IMR-90 (cell line): Measurements from ENCODE around the gene ABCC4. TPM values are rescaled to one million over a fixed set of nuclear protein-coding genes. Genes with fewer than 3 reads are reported as not detected.
A peak's percentile ranks its signal among the peaks of the same experiment; 100 is the strongest.
"Not testable (repeated sequence)": the region's sequence is repeated elsewhere in the genome, so short reads cannot be mapped to it uniquely, and the experiment has no call there.

ENCODE experiments used
- ATAC-seq: fragments of 200-7000 bp; cut with Tn5 transposase; 2 replicates; pipeline ENCODE4 v1.9.1; 2020; ENCODE audit warnings: low read depth, mild to moderate bottlenecking, moderate library complexity
- BruUV-seq: library from RNA; stranded (reverse); fragments of 400-500 nt; replicated peaks from 2 replicates; lab custom pipeline; 2021; lab: Mats Ljungman, UMichigan
- CTCF ChIA-PET: fragments of 300-600 bp; formaldehyde crosslinking; extraction: SDS; loops from one replicate; lab custom pipeline; 2021; ENCODE audit warnings: antibody characterized with exemption; lab: Yijun Ruan, JAX
- POLR2A ChIA-PET: fragments of 300-600 bp; sonication (Branson Sonifier 250); formaldehyde crosslinking; loops from one replicate; lab custom pipeline; 2022; ENCODE audit warnings: antibody characterized with exemption; ENCODE audit not compliant: unreplicated experiment; lab: Charles Lee
- DNase-seq: peaks from one replicate; pipeline ENCODE4 v3.0.0; 2013
- H2AFZ ChIP-seq: replicated peaks from 2 replicates; pipeline ENCODE3; 2013; ENCODE audit warnings: low read length, mild to moderate bottlenecking; ENCODE audit not compliant: poor library complexity
- H2AK5ac ChIP-seq: 2 replicates; pipeline ENCODE4 v1.6.1; 2013; ENCODE audit warnings: low read depth, low read length, inconsistent platforms
- H2AK9ac ChIP-seq: replicated peaks from 2 replicates; pipeline ENCODE3; 2013; ENCODE audit warnings: mild to moderate bottlenecking, low read depth, low read length, moderate library complexity; ENCODE audit not compliant: poor library complexity
- H2BK120ac ChIP-seq: 2 replicates; pipeline ENCODE4 v1.6.1; 2013; ENCODE audit warnings: low read depth, low read length, inconsistent platforms
- H2BK15ac ChIP-seq: 3 replicates; pipeline ENCODE4 v1.6.1; 2013; ENCODE audit warnings: low read depth, low read length, inconsistent platforms
- H2BK20ac ChIP-seq: 2 replicates; pipeline ENCODE4 v1.6.1; 2013; ENCODE audit warnings: low read depth, mild to moderate bottlenecking, inconsistent platforms, low read length, moderate library complexity
- H2BK5ac ChIP-seq: 2 replicates; pipeline ENCODE4 v1.6.1; 2013; ENCODE audit warnings: mild to moderate bottlenecking, low read depth, low read length, inconsistent platforms; ENCODE audit not compliant: poor library complexity, severe bottlenecking
- H3K14ac ChIP-seq: replicated peaks from 2 replicates; pipeline ENCODE4 v1.6.1; 2013; ENCODE audit warnings: low read depth, low read length, inconsistent platforms
- H3K18ac ChIP-seq: 2 replicates; pipeline ENCODE4 v1.6.1; 2013; ENCODE audit warnings: low read depth, low read length, control low read depth
- H3K23ac ChIP-seq: 2 replicates; pipeline ENCODE4 v1.6.1; 2013; ENCODE audit warnings: low read depth, low read length, inconsistent platforms
- H3K27ac ChIP-seq: 2 replicates; pipeline ENCODE4 v1.5.1; 2013; ENCODE audit warnings: mild to moderate bottlenecking, control low read depth, low read length; ENCODE audit not compliant: insufficient read depth
- H3K27me3 ChIP-seq: 2 replicates; pipeline ENCODE4 v1.6.1; 2013; ENCODE audit warnings: low read length; ENCODE audit not compliant: control insufficient read depth, insufficient read depth
- H3K36me3 ChIP-seq: 2 replicates; pipeline ENCODE4 v1.6.1; 2013; ENCODE audit warnings: low read length, mixed read lengths; ENCODE audit not compliant: control insufficient read depth, insufficient read depth
- H3K4ac ChIP-seq: 2 replicates; pipeline ENCODE4 v1.6.1; 2013; ENCODE audit warnings: low read depth, low read length, inconsistent platforms
- H3K4me1 ChIP-seq: 2 replicates; pipeline ENCODE4 v1.6.1; 2013; ENCODE audit warnings: low read length, mixed read lengths; ENCODE audit not compliant: control insufficient read depth, insufficient read depth
- H3K4me2 ChIP-seq: 2 replicates; pipeline ENCODE4 v1.6.1; 2013; ENCODE audit warnings: low read depth, mild to moderate bottlenecking, control low read depth, low read length, moderate library complexity
- H3K4me3 ChIP-seq: 2 replicates; pipeline ENCODE4 v1.5.1; 2013; ENCODE audit warnings: low read depth, mild to moderate bottlenecking, control low read depth, low read length, moderate library complexity; ENCODE audit not compliant: insufficient read depth
- H3K56ac ChIP-seq: 2 replicates; pipeline ENCODE4 v1.6.1; 2013; ENCODE audit warnings: low read length, inconsistent platforms; ENCODE audit not compliant: insufficient read depth; ENCODE audit errors: extremely low read depth
- H3K79me1 ChIP-seq, 2 experiments: 2 replicates each; pipeline ENCODE4 v1.6.1; 2013; ENCODE audit warnings: low read length in 2 of 2, inconsistent platforms in 1 of 2, low read depth in 1 of 2
- H3K9ac ChIP-seq: 2 replicates; pipeline ENCODE4 v1.6.1; 2013; ENCODE audit warnings: low read depth, low read length, control low read depth
- H3K9me1 ChIP-seq: 2 replicates; pipeline ENCODE4 v1.6.1; 2013; ENCODE audit warnings: low read length, inconsistent platforms; ENCODE audit not compliant: insufficient read depth
- H3K9me3 ChIP-seq: 2 replicates; pipeline ENCODE4 v1.6.1; 2013; ENCODE audit warnings: low read length; ENCODE audit not compliant: control insufficient read depth, insufficient read depth
- H4K20me1 ChIP-seq: 2 replicates; pipeline ENCODE4 v1.6.1; 2013; ENCODE audit warnings: low read length, inconsistent platforms; ENCODE audit not compliant: insufficient read depth
- H4K5ac ChIP-seq: 2 replicates; pipeline ENCODE4 v1.6.1; 2013; ENCODE audit warnings: mild to moderate bottlenecking, low read depth, low read length, control low read depth
- H4K8ac ChIP-seq, 2 experiments: 2 replicates each; pipeline ENCODE4 v1.6.1; 2013; ENCODE audit warnings: low read depth in 2 of 2, low read length in 2 of 2, control low read depth in 1 of 2, inconsistent platforms in 1 of 2
- H4K91ac ChIP-seq: 2 replicates; pipeline ENCODE4 v1.6.1; 2013; ENCODE audit warnings: low read depth, low read length, inconsistent platforms; ENCODE audit not compliant: insufficient read depth
- CEBPB ChIP-seq: IDR thresholded peaks from 2 replicates; pipeline ENCODE4 v1.6.1; 2012; ENCODE audit warnings: low read depth, low read length, improper control_type of control experiment
- RFX5 ChIP-seq: IDR thresholded peaks from 2 replicates; pipeline ENCODE4 v1.8.0; 2012; ENCODE audit warnings: low read depth, mild to moderate bottlenecking, low read length, moderate library complexity
- WGBS, 2 experiments: methylation state at CpG; one replicate each; pipeline versions ENCODE4 v1.1.5 to v1.1.7; 2013; ENCODE audit warnings: missing lambda C conversion rate in 2 of 2; ENCODE audit not compliant: insufficient read length in 1 of 2; ENCODE audit errors: extremely low coverage in 2 of 2; 5-methylcytosine and 5-hydroxymethylcytosine counted together
- dilution Hi-C: fragments of 300-500 bp; cut with HindIII; formaldehyde crosslinking; loops from one replicate; pipeline ENCODE4 v1.14.3; 2018; ENCODE audit warnings: low sequenced_read_pairs; ENCODE audit not compliant: unreplicated experiment
- in situ Hi-C: fragments of 300-500 bp; cut with MboI; formaldehyde crosslinking; loops from 3 replicates; pipeline ENCODE4 v1.14.3; 2019; ENCODE audit warnings: low sequenced_read_pairs, inconsistent platforms, mixed read lengths
- intact Hi-C: fragments of 100-400 bp; cut with micrococcal nuclease; formaldehyde crosslinking; loops from 2 replicates; pipeline ENCODE4 v1.10.0; 2022
- polyA plus RNA-seq, 3 experiments: library from polyadenylated mRNA; depleted of rRNA; stranded (reverse); fragments of >200 nt; gene quantifications; 2 replicates each; pipeline ENCODE4 v1.2.3, GENCODE V29; 2012; ENCODE audit warnings: low replicate concordance in 1 of 3
- total RNA-seq: library from RNA; depleted of rRNA; stranded (reverse); fragments of >200 nt; gene quantifications from 2 replicates; pipeline ENCODE4 v1.2.3, GENCODE V29; 2012

Gene ABCC4
- total and polyA plus RNA-seq, 2 of the 4 experiments (the other 2 are of a cell fraction) = 16.6 to 41.4 TPM

GRCh38 chr13:95275322-95276036 lies 25.8 kb downstream of the ABCC4 start:
- Histone ChIP-seq H2AK5ac (no peak overlapping the region), H3K4me2 (peak overlapping the region; percentile 35; the same call in 1 of the 2 replicates), H2BK120ac (peak overlapping the region; percentile 92), H3K4me3 (no peak overlapping the region), H3K4ac (peak overlapping the region; percentile 84), H3K36me3 (peaks cover 6% of the 10 kb centered on the region), H3K79me1 (peaks cover 26 to 62% of the 10 kb centered on the region in 2 experiments), H3K27me3 (no peaks in the 10 kb centered on the region), H2BK15ac (peak overlapping the region; percentile 85; the same call in 2 of the 3 replicates), H3K9me1 (peaks cover 37% of the 10 kb centered on the region), H3K14ac (peak overlapping the region; percentile 65), H3K4me1 (peaks cover 46% of the 10 kb centered on the region), H3K9ac (peak overlapping the region; percentile 59), H2BK5ac (peak overlapping the region; percentile 92), H3K56ac (peak overlapping the region; percentile 73), H3K23ac (peak overlapping the region; percentile 81), H2BK20ac (peak overlapping the region; percentile 84), H4K8ac (peak overlapping the region; percentile 71 to 86; a peak in 3 of 4 replicates), H4K5ac (peak overlapping the region; percentile 98), H2AK9ac (no peak overlapping the region), H4K91ac (peak overlapping the region; percentile 93), H3K9me3 (no peaks in the 10 kb centered on the region), H3K18ac (peak overlapping the region; percentile 98), H3K27ac (peak overlapping the region; percentile 98), H4K20me1 (no peaks in the 10 kb centered on the region), H2AFZ (no peak overlapping the region)
- POLR2A ChIA-PET = no interaction called here
- intact Hi-C loops (no loop called here), in situ Hi-C loops (no loop called here), dilution Hi-C loops (no loop called here)
- no peak for TF ChIP-seq RFX5
- TF ChIP-seq CEBPB = peak; percentile 76
- no TSS peak for BruUV-seq
- ATAC-seq = no peak
- CTCF ChIA-PET = interaction anchor here (0.6 to 1.5 kb wide), 2 partner anchors 83 to 96 kb away, joined by 3 read pairs; no protein-coding TSS in a partner anchor
- no peak for DNase-seq
- no CpG with 5 or more reads among the region's 4 CpGs for WGBS, 2 experiments

- peak overlapping the region; percentile 41; the same call in 1 of the 2 replicates for H3K9ac ChIP-seq
- peak overlapping the region; percentile 94 for H2BK15ac ChIP-seq
- peak overlapping the region; percentile 94 for H4K5ac ChIP-seq
- peak overlapping the region; percentile 90 for H4K91ac ChIP-seq
- H3K36me3 ChIP-seq, H3K27me3 ChIP-seq, in situ Hi-C loops, DNase-seq, H3K4me3 ChIP-seq, BruUV-seq, H4K20me1 ChIP-seq, POLR2A ChIA-PET, ATAC-seq, H2AFZ ChIP-seq, H3K4me2 ChIP-seq, intact Hi-C loops, H2AK9ac ChIP-seq, dilution Hi-C loops, H3K9me3 ChIP-seq: not testable (repeated sequence)
- peak overlapping the region; percentile 91 for H3K23ac ChIP-seq
- H2BK120ac ChIP-seq = peak overlapping the region; percentile 92
- peaks cover 34% of the 10 kb centered on the region for H3K9me1 ChIP-seq
- H2BK5ac ChIP-seq = peak overlapping the region; percentile 79
- H3K18ac ChIP-seq = peak overlapping the region; percentile 97
- peak overlapping the region; percentile 97 for H2AK5ac ChIP-seq
- CTCF ChIA-PET = interaction anchor here (1.2 kb wide), 1 partner anchor 131 kb away, joined by 3 read pairs; no protein-coding TSS in a partner anchor
- peak overlapping the region; percentile 91 to 92 for H4K8ac ChIP-seq
- H3K56ac ChIP-seq = peak overlapping the region; percentile 81
- peaks cover 48% of the 10 kb centered on the region for H3K4me1 ChIP-seq
- peak overlapping the region; percentile 90 for H3K14ac ChIP-seq
- WGBS, 2 experiments = 100% methylated on average over 1 of the region's 12 CpGs; no CpG with 5 or more reads in 1 of the 2 experiments
- peaks cover 21 to 62% of the 10 kb centered on the region in 2 experiments for H3K79me1 ChIP-seq
- H3K27ac ChIP-seq = peak overlapping the region; percentile 94
- H2BK20ac ChIP-seq = peak overlapping the region; percentile 93
- H3K4ac ChIP-seq = peak overlapping the region; percentile 96
Measured at GRCh38 chr13:95273592-95274132, 27.6 kb downstream of the ABCC4 start.
